ENCODE data around the gene WBP1.
"Not testable (repeated sequence)": the region's sequence is repeated elsewhere in the genome, so short reads cannot be mapped to it uniquely, and the experiment has no call there.

WBP1 gene

DNA sequence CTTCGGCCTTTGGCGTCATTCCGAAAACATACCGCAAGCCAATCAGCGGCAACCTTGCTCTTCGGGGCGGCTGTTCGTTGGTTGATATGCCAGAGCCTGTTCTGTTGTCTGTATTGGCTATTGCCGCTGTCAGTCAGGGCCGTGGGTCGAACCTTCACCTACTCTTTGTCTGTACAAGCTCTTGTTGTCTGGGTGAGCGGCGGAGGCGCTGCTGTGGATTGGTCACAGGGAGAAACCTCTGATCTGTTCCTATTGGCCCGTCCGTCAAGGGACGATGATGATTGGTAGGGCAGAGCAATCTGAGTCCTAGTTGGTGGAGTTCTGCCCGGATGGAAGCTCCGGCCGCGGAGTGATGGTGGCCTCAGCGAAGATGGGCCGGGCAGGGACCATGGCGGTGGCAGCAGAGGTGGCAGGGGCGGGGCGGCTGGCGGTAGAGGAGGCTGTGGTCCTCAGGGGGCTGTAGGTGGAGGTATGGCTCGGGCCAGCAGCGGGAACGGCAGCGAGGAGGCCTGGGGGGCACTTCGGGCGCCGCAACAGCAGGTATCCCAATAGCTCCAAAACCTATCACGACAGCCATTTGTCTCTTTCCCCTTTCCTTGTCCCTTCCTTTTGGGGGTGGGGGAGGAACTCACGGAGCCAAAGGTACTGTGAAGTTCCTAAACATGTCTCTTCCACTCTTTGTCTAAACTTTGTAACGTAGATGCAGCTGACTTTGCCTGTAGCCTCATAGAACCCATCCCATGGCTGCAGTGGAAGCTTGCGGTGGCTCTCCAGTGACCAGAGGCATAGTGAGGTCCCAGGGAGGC lies at the start of gene WBP1:
TSS of gene WBP1 (plus strand) at position 307 of the 806 bp plus-strand sequence. CDS start at position 472, 165 bp downstream.
- DNase-seq (ENCODE audit: low read depth in 2 of 2) = peak; percentile 100

GRCh38 chr2:74413001-74413698 lies 45.1 kb upstream of the WBP1 start:
- DNase-seq (ENCODE audit: low read depth in 2 of 2) = no peak

GRCh38 chr2:74414441-74414840 lies 43.8 kb upstream of the WBP1 start:
- DNase-seq (ENCODE audit: low read depth in 2 of 2) = no peak

DNA sequence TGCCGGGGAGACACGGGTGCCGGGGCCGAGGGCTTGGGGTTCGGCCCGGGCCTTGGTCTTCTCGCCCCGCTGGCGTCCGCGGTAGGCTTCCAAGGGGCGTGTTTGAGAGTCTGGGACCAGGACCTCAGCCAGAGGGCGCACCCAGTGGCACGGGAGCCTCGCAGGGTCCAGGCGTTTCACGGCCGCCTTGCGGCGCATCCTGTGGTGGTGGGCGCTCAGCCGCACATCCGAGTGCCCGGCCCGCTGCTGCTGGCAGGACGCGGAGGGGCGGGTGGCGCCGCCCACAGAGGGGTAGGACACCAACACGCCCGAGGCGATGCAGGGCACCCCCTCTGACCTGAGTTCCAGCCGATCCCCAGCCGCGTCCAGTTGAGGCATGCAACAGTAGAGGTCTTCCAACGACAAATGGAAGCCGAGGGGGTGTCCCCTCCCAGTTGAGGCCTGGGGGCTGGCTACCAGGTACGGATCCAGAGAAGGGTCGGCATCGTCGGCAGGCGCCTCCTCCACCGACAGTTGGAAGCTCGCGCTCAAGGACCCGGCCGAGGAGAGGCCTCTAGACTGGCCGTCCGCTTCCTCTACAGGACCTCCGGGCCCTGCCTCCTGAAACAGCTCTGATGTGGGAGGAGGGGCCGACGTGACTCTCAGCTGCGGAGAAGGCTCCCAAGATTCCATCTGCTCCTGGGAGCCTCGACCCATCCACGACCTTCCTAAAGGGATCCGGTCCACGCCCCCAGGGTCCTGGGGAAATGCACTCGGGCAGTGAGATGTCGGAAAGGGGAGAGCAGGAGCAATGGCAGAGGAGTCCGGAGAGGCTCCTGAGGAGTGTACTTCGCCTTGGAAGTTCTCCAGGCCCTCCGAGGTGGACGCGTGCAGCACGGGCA lies 43.1 kb upstream of the WBP1 start:
- no peak for DNase-seq (ENCODE audit: low read depth in 2 of 2)

- no peak for DNase-seq (ENCODE audit: low read depth in 2 of 2)
Observed at GRCh38 chr2:74415762-74416395, 42.4 kb upstream of the WBP1 start.

DNA sequence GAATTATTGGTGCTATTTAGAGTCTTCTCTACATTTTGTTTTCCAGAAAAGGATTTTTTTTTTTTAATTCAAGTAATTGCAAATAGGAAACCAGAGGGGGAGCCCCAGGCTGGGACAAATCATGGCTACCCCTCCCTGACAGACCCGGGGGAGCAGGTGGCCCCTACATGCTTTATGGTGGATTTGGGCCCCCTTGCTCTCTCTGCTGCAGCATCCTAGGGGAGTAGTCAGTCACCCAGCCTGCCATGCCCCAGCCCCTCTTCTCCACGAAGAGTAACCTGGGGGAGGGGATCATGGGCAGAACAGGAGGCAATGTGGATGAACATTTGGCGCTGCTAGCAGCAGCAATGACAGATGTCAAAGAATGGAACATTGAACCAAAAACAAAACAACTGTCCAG lies 41.5 kb upstream of the WBP1 start:
- DNase-seq (ENCODE audit: low read depth in 2 of 2) = no peak

- DNase-seq (ENCODE audit: low read depth in 2 of 2) = no peak
Observed at GRCh38 chr2:74417197-74417596, 41.0 kb upstream of the WBP1 start.

DNA sequence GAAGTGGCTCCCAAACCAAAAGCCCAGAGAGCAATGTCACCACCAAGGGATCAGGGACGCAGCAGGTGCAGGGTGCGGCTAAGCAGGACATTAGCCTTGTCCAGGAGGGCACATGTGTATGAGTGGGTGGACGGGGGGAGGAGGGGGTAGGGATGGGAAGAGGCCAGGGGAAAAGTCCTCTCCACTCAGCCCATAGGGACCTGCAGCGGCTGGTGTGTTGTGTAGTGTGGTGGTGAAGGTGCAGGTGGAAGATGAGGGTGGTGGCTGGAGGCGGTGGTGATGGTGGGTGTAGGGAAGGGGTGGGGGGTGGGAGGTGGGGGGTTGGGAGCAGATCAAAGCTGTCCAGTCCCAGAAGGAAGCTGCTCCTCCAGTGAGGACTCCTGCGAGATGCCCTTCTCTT lies 40.5 kb upstream of the WBP1 start:
- DNase-seq (ENCODE audit: low read depth in 2 of 2) = no peak

GRCh38 chr2:74418312-74418711 lies 39.9 kb upstream of the WBP1 start:
- no peak for DNase-seq (ENCODE audit: low read depth in 2 of 2)

- no peak for DNase-seq (ENCODE audit: low read depth in 2 of 2)
Observed at GRCh38 chr2:74419345-74419744, 38.9 kb upstream of the WBP1 start.

DNA sequence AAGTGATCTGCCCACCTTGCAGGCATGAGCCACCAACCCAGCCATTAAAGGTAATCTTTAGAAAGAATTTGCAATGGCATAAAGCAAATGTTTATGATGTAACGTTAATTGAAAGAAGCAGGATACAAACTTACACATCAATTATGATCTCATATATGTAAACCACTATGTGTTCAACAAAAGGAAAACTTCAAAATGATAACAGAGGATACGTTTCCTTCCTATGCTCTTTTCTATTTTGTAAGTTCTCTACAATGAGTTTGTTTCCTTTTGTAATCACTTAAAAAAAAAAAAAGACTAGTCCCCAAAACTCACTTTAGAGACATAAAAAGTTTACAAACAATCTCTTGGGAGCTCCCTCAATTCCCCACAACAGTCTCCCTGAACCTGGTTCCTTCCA lies 38.2 kb upstream of the WBP1 start:
- DNase-seq (ENCODE audit: low read depth in 2 of 2) = no peak

- DNase-seq (ENCODE audit: low read depth in 2 of 2) = not testable (repeated sequence)
Observed at GRCh38 chr2:74420443-74421103, 37.7 kb upstream of the WBP1 start.

GRCh38 chr2:74421221-74421870 lies 36.9 kb upstream of the WBP1 start, which contains the start of the genes C2orf81 and WDR54:
C2orf81 (minus strand) TSS chr2:74421619; CDS start chr2:74421560, 59 bp downstream.
WDR54 (plus strand) TSS chr2:74421730; CDS start chr2:74422154, 424 bp downstream.
- DNase-seq (ENCODE audit: low read depth in 2 of 2) = peak; percentile 62 to 65

- no peak for DNase-seq (ENCODE audit: low read depth in 2 of 2)
Observed at GRCh38 chr2:74423231-74424095, 34.8 kb upstream of the WBP1 start.

DNA sequence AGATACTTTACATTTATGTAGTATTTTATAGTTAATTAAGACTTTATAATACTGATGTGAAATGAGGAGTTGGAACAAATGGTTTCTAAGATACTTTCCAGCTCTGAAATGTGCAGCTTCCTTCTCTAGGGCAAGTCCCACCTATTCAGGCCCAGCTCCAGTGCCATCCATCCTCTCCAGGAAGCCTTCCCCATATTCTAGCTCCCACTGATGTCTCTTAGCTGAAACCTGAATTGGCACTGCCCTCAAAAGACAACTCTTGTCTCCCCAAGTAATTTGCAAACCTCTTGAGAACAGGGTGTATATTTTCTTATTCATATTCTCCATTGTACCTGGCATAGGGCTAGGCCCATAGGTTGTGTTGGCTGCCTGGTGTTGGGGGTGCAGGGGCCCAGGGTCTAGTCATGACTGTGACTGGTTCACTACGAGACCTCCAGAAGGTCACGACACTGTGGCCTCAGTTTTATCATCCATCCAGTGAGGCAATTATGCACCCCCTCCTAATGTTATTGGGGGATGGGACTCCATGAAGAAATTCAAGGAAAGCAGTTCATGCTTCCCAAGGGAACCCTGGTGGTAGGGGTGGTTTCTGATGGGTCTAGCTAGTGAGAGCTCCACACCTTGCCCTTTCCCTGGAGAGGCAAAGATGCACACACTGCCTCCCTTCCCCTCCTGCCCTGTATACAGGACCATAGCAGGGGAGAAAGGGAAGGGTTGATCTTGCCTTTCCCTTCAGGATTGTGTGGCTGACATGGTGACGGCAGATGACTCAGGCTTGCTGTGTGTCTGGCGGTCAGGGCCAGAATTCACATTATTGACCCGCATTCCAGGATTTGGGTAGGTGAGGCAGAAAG lies 33.9 kb upstream of the WBP1 start:
- no peak for DNase-seq (ENCODE audit: low read depth in 2 of 2)

DNA sequence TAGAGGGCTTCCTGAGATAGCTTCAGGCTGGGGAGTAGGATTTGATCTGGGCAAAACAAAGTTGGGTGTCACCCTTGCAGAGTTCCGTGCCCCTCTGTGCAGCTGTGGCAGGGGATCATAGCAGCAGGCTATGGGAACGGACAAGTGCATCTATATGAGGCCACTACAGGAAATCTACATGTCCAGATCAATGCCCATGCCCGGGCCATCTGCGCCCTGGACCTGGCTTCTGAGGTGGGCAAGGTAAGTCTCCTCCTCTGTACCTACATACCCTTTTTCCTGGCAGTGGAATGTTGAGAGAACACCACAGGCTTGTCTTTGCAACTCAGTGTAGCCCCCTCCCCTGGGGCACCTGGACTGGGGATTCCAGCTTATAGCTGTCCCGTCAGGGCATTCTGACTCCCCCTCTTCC lies 33.2 kb upstream of the WBP1 start:
- no peak for DNase-seq (ENCODE audit: low read depth in 2 of 2)

GRCh38 chr2:74425523-74425922 lies 32.7 kb upstream of the WBP1 start:
- no peak for DNase-seq (ENCODE audit: low read depth in 2 of 2)

DNA sequence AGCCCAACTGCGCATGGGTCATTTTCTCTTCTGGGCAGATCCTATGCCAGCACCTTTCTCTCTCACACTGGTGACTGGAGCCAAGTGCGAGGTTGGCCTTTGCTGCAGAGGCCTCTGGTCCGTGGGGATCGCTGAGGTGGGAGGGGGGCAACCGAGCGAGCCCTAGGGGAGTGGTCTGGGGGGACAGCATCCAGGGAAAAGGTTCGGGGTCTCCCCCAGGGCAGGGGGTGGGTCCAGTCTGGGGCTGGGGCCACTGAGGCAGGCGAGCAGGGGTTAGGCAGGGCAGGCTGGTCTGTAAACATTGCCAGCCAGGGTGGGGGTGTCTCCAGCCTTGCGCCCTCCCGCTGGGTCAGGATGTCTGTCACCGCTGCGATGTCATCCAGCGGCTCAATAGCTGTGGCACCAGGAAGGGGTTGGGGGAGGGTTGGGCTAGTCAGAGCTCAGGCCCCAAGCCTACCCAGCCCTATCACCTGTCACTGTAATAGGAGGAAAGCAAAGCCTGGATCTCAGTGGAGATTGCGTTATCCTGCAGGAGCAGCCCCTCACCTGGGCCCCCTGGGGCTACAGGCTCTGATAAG lies 32.0 kb upstream of the WBP1 start:
- DNase-seq (ENCODE audit: low read depth in 2 of 2) = no peak
